ENCODE measurements around the gene MYO15A.

DNA sequence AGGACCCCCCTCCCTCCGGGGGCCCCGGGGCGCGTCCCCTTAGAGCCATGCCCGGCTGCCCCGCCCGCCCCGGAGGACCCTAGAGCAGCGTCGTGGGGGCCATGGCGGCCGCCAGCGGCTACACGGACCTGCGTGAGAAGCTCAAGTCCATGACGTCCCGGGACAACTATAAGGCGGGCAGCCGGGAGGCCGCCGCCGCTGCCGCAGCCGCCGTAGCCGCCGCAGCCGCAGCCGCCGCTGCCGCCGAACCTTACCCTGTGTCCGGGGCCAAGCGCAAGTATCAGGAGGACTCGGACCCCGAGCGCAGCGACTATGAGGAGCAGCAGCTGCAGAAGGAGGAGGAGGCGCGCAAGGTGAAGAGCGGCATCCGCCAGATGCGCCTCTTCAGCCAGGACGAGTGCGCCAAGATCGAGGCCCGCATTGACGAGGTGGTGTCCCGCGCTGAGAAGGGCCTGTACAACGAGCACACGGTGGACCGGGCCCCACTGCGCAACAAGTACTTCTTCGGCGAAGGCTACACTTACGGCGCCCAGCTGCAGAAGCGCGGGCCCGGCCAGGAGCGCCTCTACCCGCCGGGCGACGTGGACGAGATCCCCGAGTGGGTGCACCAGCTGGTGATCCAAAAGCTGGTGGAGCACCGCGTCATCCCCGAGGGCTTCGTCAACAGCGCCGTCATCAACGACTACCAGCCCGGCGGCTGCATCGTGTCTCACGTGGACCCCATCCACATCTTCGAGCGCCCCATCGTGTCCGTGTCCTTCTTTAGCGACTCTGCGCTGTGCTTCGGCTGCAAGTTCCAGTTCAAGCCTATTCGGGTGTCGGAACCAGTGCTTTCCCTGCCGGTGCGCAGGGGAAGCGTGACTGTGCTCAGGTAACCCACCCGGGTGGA is 75.8 kb downstream of the MYO15A start:
- TF ChIP-seq, protein P1, sequence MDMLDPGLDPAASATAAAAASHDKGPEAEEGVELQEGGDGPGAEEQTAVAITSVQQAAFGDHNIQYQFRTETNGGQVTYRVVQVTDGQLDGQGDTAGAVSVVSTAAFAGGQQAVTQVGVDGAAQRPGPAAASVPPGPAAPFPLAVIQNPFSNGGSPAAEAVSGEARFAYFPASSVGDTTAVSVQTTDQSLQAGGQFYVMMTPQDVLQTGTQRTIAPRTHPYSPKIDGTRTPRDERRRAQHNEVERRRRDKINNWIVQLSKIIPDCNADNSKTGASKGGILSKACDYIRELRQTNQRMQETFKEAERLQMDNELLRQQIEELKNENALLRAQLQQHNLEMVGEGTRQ (IDR thresholded peaks at IDR 0.05; ENCODE audit: low read depth, low read length), result no peak; the same call in 1 of the 2 replicates
- TF ChIP-seq POLR2A (IDR thresholded peaks at IDR 0.05; ENCODE audit: low read depth, low read length), result peak; percentile 54
